GM12878 (cell line): Measurements from ENCODE around the gene MTX1. TPM values are rescaled to one million over a fixed set of nuclear protein-coding genes. Genes with fewer than 3 reads are reported as not detected.
A peak's percentile ranks its signal among the peaks of the same experiment; 100 is the strongest.

Source experiments
- BHLHE40 ChIP-seq, 2 experiments: fragments of 450-650 bp in 1 of 2; IDR thresholded peaks; 2 replicates each; pipeline ENCODE4 v1.6.1; 2011 to 2017; ENCODE audit warnings: low read depth in 2 of 2, borderline replicate concordance in 1 of 2, improper control_type of control experiment in 1 of 2, low read length in 1 of 2, mild to moderate bottlenecking in 1 of 2
- CBX3 ChIP-seq: fragments of 200-600 bp; sonication (generic); IDR thresholded peaks from 2 replicates; pipeline ENCODE4 v1.6.1; 2016; ENCODE audit warnings: low read depth, borderline replicate concordance
- CHD2 ChIP-seq: IDR thresholded peaks from 2 replicates; pipeline ENCODE4 v1.6.1; 2011; ENCODE audit warnings: low read depth, low read length, improper control_type of control experiment, borderline replicate concordance
- CREB1 ChIP-seq: IDR thresholded peaks from 2 replicates; pipeline ENCODE4 v1.6.1; 2012; ENCODE audit warnings: low read depth, mild to moderate bottlenecking, inconsistent platforms
- CREM ChIP-seq: IDR thresholded peaks from 2 replicates; pipeline ENCODE4 v1.6.1; 2014; ENCODE audit warnings: antibody characterized with exemption, low read depth
- EP300 ChIP-seq, 2 experiments: fragments of 150-350 bp in 1 of 2; IDR thresholded peaks; 2 replicates each; pipeline ENCODE4 v1.6.1; 2011 to 2012; ENCODE audit warnings: low read depth in 2 of 2, low read length in 2 of 2, borderline replicate concordance in 1 of 2, improper control_type of control experiment in 1 of 2, inconsistent platforms in 1 of 2; ENCODE audit not compliant: control insufficient read depth in 1 of 2
- FOXK2 ChIP-seq: fragments of 450-650 bp; IDR thresholded peaks from 2 replicates; pipeline ENCODE4 v1.6.1; 2017; ENCODE audit warnings: mild to moderate bottlenecking, moderate library complexity
- FOXM1 ChIP-seq: IDR thresholded peaks from 2 replicates; pipeline ENCODE4 v1.6.1; 2012; ENCODE audit warnings: low read depth, mild to moderate bottlenecking, inconsistent platforms, low read length, moderate library complexity
- IRF4 ChIP-seq: IDR thresholded peaks from 2 replicates; pipeline ENCODE4 v1.6.1; 2011; ENCODE audit warnings: low read depth, low read length
- JUNB ChIP-seq: IDR thresholded peaks from 2 replicates; pipeline ENCODE4 v1.6.1; 2016; ENCODE audit warnings: antibody characterized with exemption, mild to moderate bottlenecking
- KDM1A ChIP-seq: fragments of 200-600 bp; sonication (generic); IDR thresholded peaks from 2 replicates; pipeline ENCODE4 v1.6.1; 2016; ENCODE audit warnings: borderline replicate concordance
- MEF2A ChIP-seq: IDR thresholded peaks from 2 replicates; pipeline ENCODE4 v1.6.1; 2011; ENCODE audit warnings: low read depth, mild to moderate bottlenecking, low read length, moderate library complexity; ENCODE audit not compliant: insufficient read depth
- NR2C2 ChIP-seq: IDR thresholded peaks from 2 replicates; pipeline ENCODE4 v1.6.1; 2011; ENCODE audit warnings: borderline replicate concordance, low read depth; ENCODE audit not compliant: control insufficient read depth, insufficient read length
- RBBP5 ChIP-seq: fragments of 200-600 bp; sonication (generic); conservative IDR thresholded peaks from 2 replicates; pipeline ENCODE4 v1.6.1; 2016
- RUNX3 ChIP-seq: IDR thresholded peaks from 2 replicates; pipeline ENCODE4 v1.6.1; 2012; ENCODE audit warnings: low read length, inconsistent platforms
- STAT1 ChIP-seq: fragments of 450-650 bp; conservative IDR thresholded peaks from 2 replicates; pipeline ENCODE4 v1.6.1; 2014; ENCODE audit warnings: antibody characterized with exemption, mild to moderate bottlenecking
- ZNF384 ChIP-seq: IDR thresholded peaks from 2 replicates; pipeline ENCODE4 v1.6.1; 2012; ENCODE audit warnings: low read depth, mild to moderate bottlenecking, low read length, improper control_type of control experiment, borderline replicate concordance
- polyA plus RNA-seq, 11 experiments: library from polyadenylated mRNA; depleted of rRNA in 4 of 11; unstranded in 6 of 11; stranded (reverse) in 5 of 11; fragments of >200 nt; fragmentation: Nextera tagmentation in 4 of 11; fragmentation: Illumina TruSeq in 1 of 11; extraction: Ambion mirVana in 4 of 11; extraction: Trizol in 1 of 11; gene quantifications; 1 replicate in 1 of 11; 2 replicates in 10 of 11; pipeline versions ENCODE4 v1.2.1 to v1.2.3, GENCODE V29; 2011 to 2016; ENCODE audit warnings: inconsistent platforms in 2 of 11, missing spikeins in 2 of 11, low read depth in 1 of 11
- total RNA-seq, 4 experiments: library from RNA; depleted of rRNA in 3 of 4; stranded (reverse); fragments of >200 nt in 3 of 4; fragmentation: Illumina TruSeq in 1 of 4; extraction: Trizol in 1 of 4; gene quantifications; 2 replicates each; pipeline versions ENCODE4 v1.2.1 to v1.2.3, GENCODE V29; 2013 to 2021
- TF ChIP-seq, protein P1 (sequence below): fragments of 450-650 bp; formaldehyde crosslinking; IDR thresholded peaks from 2 replicates; pipeline ENCODE4 v1.5.0; 2022; ENCODE audit warnings: mild to moderate bottlenecking, missing genetic modification characterization
- TF ChIP-seq, protein P2 (sequence below): fragments of 450-650 bp; IDR thresholded peaks from 2 replicates; pipeline ENCODE4 v1.6.1; 2017; ENCODE audit warnings: mild to moderate bottlenecking, low read depth, inconsistent platforms; ENCODE audit not compliant: poor library complexity, severe bottlenecking
- TF ChIP-seq, protein P3 (sequence below): fragments of 450-650 bp; IDR thresholded peaks from 2 replicates; pipeline ENCODE4 v1.6.1; 2017; ENCODE audit warnings: mild to moderate bottlenecking, moderate library complexity
- TF ChIP-seq, protein P4 (sequence below): fragments of 150-350 bp; IDR thresholded peaks from 2 replicates; pipeline ENCODE4 v1.6.1; 2014; ENCODE audit warnings: mild to moderate bottlenecking, low read depth, low read length

MTX1 gene
- total and polyA plus RNA-seq, 10 of the 15 experiments (the other 5 are each of a cell fraction or from before 2014, with no cell fraction given): 15.8 to 92.0 (median 49.1) TPM

DNA sequence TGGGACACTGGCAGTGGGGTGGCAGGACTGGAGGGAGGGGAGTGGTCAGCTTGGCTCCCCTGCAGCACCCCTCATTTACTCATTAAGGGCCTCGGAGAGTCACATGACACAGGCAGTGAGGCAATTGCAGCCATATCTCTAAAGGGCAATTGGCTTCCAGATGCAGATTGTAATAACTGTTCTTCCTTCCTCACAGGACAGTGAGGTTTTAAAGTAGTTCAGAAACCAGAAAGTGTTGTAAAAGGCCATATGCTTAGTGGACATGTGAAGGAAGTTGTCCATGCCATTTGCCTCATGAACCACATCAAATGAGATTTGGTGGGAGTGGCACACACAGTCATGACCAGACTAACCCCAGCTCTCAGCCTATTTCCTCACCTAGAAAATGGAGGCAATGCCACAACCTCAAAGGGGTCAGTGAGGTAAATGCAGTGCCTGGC is 11.1 kb downstream of the MTX1 start (continued):
- TF ChIP-seq MEF2A (no peak), RUNX3 (peak; percentile 32; the same call in 1 of the 2 replicates), CREB1 (no peak), KDM1A (no peak), JUNB (no peak), FOXM1 (no peak), IRF4 (no peak), NR2C2 (no peak), ZNF384 (no peak), STAT1 (no peak), RBBP5 (no peak), BHLHE40 (IDR thresholded peaks at IDR 0.05; ENCODE audit: borderline replicate concordance in 1 of 2, low read depth in 2 of 2, low read length in 1 of 2) (no peak), CREM (no peak), FOXK2 (no peak), EP300 (IDR thresholded peaks at IDR 0.05; ENCODE audit: borderline replicate concordance in 1 of 2, control insufficient read depth in 1 of 2, low read depth in 2 of 2, low read length in 2 of 2) (no peak), CHD2 (no peak), CBX3 (no peak)
- TF ChIP-seq, protein P1, sequence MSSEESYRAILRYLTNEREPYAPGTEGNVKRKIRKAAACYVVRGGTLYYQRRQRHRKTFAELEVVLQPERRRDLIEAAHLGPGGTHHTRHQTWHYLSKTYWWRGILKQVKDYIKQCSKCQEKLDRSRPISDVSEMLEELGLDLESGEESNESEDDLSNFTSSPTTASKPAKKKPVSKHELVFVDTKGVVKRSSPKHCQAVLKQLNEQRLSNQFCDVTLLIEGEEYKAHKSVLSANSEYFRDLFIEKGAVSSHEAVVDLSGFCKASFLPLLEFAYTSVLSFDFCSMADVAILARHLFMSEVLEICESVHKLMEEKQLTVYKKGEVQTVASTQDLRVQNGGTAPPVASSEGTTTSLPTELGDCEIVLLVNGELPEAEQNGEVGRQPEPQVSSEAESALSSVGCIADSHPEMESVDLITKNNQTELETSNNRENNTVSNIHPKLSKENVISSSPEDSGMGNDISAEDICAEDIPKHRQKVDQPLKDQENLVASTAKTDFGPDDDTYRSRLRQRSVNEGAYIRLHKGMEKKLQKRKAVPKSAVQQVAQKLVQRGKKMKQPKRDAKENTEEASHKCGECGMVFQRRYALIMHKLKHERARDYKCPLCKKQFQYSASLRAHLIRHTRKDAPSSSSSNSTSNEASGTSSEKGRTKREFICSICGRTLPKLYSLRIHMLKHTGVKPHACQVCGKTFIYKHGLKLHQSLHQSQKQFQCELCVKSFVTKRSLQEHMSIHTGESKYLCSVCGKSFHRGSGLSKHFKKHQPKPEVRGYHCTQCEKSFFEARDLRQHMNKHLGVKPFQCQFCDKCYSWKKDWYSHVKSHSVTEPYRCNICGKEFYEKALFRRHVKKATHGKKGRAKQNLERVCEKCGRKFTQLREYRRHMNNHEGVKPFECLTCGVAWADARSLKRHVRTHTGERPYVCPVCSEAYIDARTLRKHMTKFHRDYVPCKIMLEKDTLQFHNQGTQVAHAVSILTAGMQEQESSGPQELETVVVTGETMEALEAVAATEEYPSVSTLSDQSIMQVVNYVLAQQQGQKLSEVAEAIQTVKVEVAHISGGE (CRISPR knock-in tag): no peak
- TF ChIP-seq, protein P2, sequence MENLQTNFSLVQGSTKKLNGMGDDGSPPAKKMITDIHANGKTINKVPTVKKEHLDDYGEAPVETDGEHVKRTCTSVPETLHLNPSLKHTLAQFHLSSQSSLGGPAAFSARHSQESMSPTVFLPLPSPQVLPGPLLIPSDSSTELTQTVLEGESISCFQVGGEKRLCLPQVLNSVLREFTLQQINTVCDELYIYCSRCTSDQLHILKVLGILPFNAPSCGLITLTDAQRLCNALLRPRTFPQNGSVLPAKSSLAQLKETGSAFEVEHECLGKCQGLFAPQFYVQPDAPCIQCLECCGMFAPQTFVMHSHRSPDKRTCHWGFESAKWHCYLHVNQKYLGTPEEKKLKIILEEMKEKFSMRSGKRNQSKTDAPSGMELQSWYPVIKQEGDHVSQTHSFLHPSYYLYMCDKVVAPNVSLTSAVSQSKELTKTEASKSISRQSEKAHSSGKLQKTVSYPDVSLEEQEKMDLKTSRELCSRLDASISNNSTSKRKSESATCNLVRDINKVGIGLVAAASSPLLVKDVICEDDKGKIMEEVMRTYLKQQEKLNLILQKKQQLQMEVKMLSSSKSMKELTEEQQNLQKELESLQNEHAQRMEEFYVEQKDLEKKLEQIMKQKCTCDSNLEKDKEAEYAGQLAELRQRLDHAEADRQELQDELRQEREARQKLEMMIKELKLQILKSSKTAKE: no peak
- TF ChIP-seq, protein P3, sequence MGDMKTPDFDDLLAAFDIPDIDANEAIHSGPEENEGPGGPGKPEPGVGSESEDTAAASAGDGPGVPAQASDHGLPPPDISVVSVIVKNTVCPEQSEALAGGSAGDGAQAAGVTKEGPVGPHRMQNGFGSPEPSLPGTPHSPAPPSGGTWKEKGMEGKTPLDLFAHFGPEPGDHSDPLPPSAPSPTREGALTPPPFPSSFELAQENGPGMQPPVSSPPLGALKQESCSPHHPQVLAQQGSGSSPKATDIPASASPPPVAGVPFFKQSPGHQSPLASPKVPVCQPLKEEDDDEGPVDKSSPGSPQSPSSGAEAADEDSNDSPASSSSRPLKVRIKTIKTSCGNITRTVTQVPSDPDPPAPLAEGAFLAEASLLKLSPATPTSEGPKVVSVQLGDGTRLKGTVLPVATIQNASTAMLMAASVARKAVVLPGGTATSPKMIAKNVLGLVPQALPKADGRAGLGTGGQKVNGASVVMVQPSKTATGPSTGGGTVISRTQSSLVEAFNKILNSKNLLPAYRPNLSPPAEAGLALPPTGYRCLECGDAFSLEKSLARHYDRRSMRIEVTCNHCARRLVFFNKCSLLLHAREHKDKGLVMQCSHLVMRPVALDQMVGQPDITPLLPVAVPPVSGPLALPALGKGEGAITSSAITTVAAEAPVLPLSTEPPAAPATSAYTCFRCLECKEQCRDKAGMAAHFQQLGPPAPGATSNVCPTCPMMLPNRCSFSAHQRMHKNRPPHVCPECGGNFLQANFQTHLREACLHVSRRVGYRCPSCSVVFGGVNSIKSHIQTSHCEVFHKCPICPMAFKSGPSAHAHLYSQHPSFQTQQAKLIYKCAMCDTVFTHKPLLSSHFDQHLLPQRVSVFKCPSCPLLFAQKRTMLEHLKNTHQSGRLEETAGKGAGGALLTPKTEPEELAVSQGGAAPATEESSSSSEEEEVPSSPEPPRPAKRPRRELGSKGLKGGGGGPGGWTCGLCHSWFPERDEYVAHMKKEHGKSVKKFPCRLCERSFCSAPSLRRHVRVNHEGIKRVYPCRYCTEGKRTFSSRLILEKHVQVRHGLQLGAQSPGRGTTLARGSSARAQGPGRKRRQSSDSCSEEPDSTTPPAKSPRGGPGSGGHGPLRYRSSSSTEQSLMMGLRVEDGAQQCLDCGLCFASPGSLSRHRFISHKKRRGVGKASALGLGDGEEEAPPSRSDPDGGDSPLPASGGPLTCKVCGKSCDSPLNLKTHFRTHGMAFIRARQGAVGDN: no peak
- TF ChIP-seq, protein P4, sequence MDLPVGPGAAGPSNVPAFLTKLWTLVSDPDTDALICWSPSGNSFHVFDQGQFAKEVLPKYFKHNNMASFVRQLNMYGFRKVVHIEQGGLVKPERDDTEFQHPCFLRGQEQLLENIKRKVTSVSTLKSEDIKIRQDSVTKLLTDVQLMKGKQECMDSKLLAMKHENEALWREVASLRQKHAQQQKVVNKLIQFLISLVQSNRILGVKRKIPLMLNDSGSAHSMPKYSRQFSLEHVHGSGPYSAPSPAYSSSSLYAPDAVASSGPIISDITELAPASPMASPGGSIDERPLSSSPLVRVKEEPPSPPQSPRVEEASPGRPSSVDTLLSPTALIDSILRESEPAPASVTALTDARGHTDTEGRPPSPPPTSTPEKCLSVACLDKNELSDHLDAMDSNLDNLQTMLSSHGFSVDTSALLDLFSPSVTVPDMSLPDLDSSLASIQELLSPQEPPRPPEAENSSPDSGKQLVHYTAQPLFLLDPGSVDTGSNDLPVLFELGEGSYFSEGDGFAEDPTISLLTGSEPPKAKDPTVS: no peak
